ENCODE data around the gene RAB8A. TPM values are rescaled to one million over a fixed set of nuclear protein-coding genes. Genes with fewer than 3 reads are reported as not detected.

The RAB8A gene
- total and polyA plus RNA-seq, 3 experiments from 2014 or later: 86.3 to 298 (median 268) TPM

GRCh38 chr19:16069813-16070365 is 41.8 kb upstream of the RAB8A start:
- Mint-ChIP-seq H3K27me3 (peaks cover 0 to 1% of the 10 kb centered on the region in 2 donors), H3K36me3 (no peaks in the 10 kb centered on the region), H3K27ac (no peak overlapping the region), H3K4me3 (peak overlapping the region in 3 of 7 donors; percentile 45 to 74 (median 73)), H3K4me1 (peaks cover 17 to 32% (median 23%) of the 10 kb centered on the region in 3 donors), H3K9me3 (no peaks in the 10 kb centered on the region)
- Histone ChIP-seq H3K27ac (ENCODE audit: low read depth, low read length) (peak overlapping the region; percentile 86), H3K36me3 (ENCODE audit: insufficient read depth, low read length) (no peaks in the 10 kb centered on the region), H3K27me3 (ENCODE audit: insufficient read depth, low read length, poor library complexity, severe bottlenecking) (no peaks in the 10 kb centered on the region), H3K9me3 (ENCODE audit: low read length) (no peaks in the 10 kb centered on the region), H3K4me1 (ENCODE audit: insufficient read depth, low read length) (peaks cover 62% of the 10 kb centered on the region), H3K4me3 (ENCODE audit: low read length) (peak overlapping the region; percentile 60)
- DNase-seq: peak in 1 of 5 donors; percentile 46
- ChIA-PET POLR2A (interaction anchor here (0.8 to 1.6 kb wide), 13 partner anchors 9 to 261 kb away, joined by 3 to 16 read pairs (median 6); partner anchors contain the start of genes FAM32A, HSH2D and RAB8A), CTCF (interaction anchor here (0.6 to 9.4 kb wide), 14 partner anchors 7 to 80 kb away, joined by 3 to 71 read pairs (median 5); partner anchors contain the start of gene RAB8A)

GRCh38 chr19:16070366-16070990 is 41.2 kb upstream of the RAB8A start:
- peaks cover 22 to 38% (median 29%) of the 10 kb centered on the region in 3 donors for H3K4me1 Mint-ChIP-seq
- peak overlapping the region in 4 of 7 donors; percentile 45 to 74 (median 70) for H3K4me3 Mint-ChIP-seq
- H3K4me3 ChIP-seq (ENCODE audit: low read length): peak overlapping the region; percentile 60

GRCh38 chr19:16071072-16071691 is 40.5 kb upstream of the RAB8A start:
- no peaks in the 10 kb centered on the region for H3K36me3 ChIP-seq (ENCODE audit: insufficient read depth, low read length)
- no peaks in the 10 kb centered on the region for H3K9me3 Mint-ChIP-seq
- DNase-seq: peak in 1 of 5 donors; percentile 25
- H3K9me3 ChIP-seq (ENCODE audit: low read length): no peaks in the 10 kb centered on the region
- H3K27me3 ChIP-seq (ENCODE audit: insufficient read depth, low read length, poor library complexity, severe bottlenecking): no peaks in the 10 kb centered on the region
- peaks cover 26 to 43% (median 33%) of the 10 kb centered on the region in 3 donors for H3K4me1 Mint-ChIP-seq
- H3K4me3 Mint-ChIP-seq: peak overlapping the region in 2 of 7 donors; percentile 68 to 74
- H3K4me3 ChIP-seq (ENCODE audit: low read length): no peak overlapping the region
- ChIA-PET POLR2A (interaction anchor here (0.7 to 1.6 kb wide), 16 partner anchors 7 to 260 kb away, joined by 3 to 16 read pairs (median 4); partner anchors contain the start of genes FAM32A, HSH2D and RAB8A), CTCF (interaction anchor here (0.8 to 9.4 kb wide), 16 partner anchors 8 to 311 kb away, joined by 3 to 71 read pairs (median 4); partner anchors contain the start of gene RAB8A)
- peaks cover 0 to 1% of the 10 kb centered on the region in 2 donors for H3K27me3 Mint-ChIP-seq
- peaks cover 72% of the 10 kb centered on the region for H3K4me1 ChIP-seq (ENCODE audit: insufficient read depth, low read length)
- no peaks in the 10 kb centered on the region for H3K36me3 Mint-ChIP-seq
- peak overlapping the region in 3 of 8 donors; percentile 17 to 98 (median 87) for H3K27ac Mint-ChIP-seq
- H3K27ac ChIP-seq (ENCODE audit: low read depth, low read length): peak overlapping the region; percentile 86

More at GRCh38 chr19:16070366-16070990, 41.2 kb upstream of the RAB8A start:
- ChIA-PET POLR2A (interaction anchor here (0.7 to 1.6 kb wide), 17 partner anchors 8 to 260 kb away, joined by 3 to 16 read pairs (median 4); partner anchors contain the start of genes FAM32A, HSH2D and RAB8A), CTCF (interaction anchor here (0.6 to 9.4 kb wide), 17 partner anchors 8 to 312 kb away, joined by 3 to 71 read pairs (median 4); partner anchors contain the start of gene RAB8A)
- no peaks in the 10 kb centered on the region for H3K36me3 ChIP-seq (ENCODE audit: insufficient read depth, low read length)
- Mint-ChIP-seq H3K27me3 (peaks cover 0 to 1% of the 10 kb centered on the region in 2 donors), H3K27ac (no peak overlapping the region), H3K9me3 (no peaks in the 10 kb centered on the region), H3K36me3 (no peaks in the 10 kb centered on the region)
- H3K9me3 ChIP-seq (ENCODE audit: low read length): no peaks in the 10 kb centered on the region
- no peaks in the 10 kb centered on the region for H3K27me3 ChIP-seq (ENCODE audit: insufficient read depth, low read length, poor library complexity, severe bottlenecking)
- peak; percentile 76 to 95 (median 88) for DNase-seq
- H3K4me1 ChIP-seq (ENCODE audit: insufficient read depth, low read length): peaks cover 67% of the 10 kb centered on the region
- H3K27ac ChIP-seq (ENCODE audit: low read depth, low read length): peak overlapping the region; percentile 86

GRCh38 chr19:16073481-16073880 is 38.2 kb upstream of the RAB8A start:
- Mint-ChIP-seq H3K4me3 (peak overlapping the region in 1 of 7 donors; percentile 88), H3K27ac (peak overlapping the region in 7 of 8 donors; percentile 48 to 98 (median 90)), H3K27me3 (peaks cover 0 to 1% of the 10 kb centered on the region in 2 donors), H3K36me3 (peaks cover 0 to 3% (median 0%) of the 10 kb centered on the region in 3 donors), H3K9me3 (no peaks in the 10 kb centered on the region), H3K4me1 (peaks cover 34 to 50% (median 36%) of the 10 kb centered on the region in 3 donors)
- ChIA-PET CTCF (interaction anchor here (3.6 to 9.4 kb wide), 2 partner anchors 11 to 12 kb away, joined by 14 to 71 read pairs; no protein-coding TSS in a partner anchor), POLR2A (interaction anchor here (0.6 kb wide), 1 partner anchor 24 kb away, joined by 12 read pairs; no protein-coding TSS in a partner anchor)
- no peaks in the 10 kb centered on the region for H3K27me3 ChIP-seq (ENCODE audit: insufficient read depth, low read length, poor library complexity, severe bottlenecking)
- H3K9me3 ChIP-seq (ENCODE audit: low read length): no peaks in the 10 kb centered on the region
- H3K4me1 ChIP-seq (ENCODE audit: insufficient read depth, low read length): peaks cover 73% of the 10 kb centered on the region
- no peak overlapping the region for H3K27ac ChIP-seq (ENCODE audit: low read depth, low read length)
- H3K4me3 ChIP-seq (ENCODE audit: low read length): no peak overlapping the region
- no peaks in the 10 kb centered on the region for H3K36me3 ChIP-seq (ENCODE audit: insufficient read depth, low read length)
- DNase-seq: no peak

- CTCF ChIA-PET: interaction anchor here (2.7 to 9.4 kb wide), 3 partner anchors 11 to 37 kb away, joined by 9 to 71 read pairs (median 14); partner anchors contain the start of gene RAB8A
- peak overlapping the region in 5 of 7 donors; percentile 4 to 88 (median 59) for H3K4me3 Mint-ChIP-seq
These were observed 37.7 kb upstream of the RAB8A start for GRCh38 chr19:16073988-16074387.

GRCh38 chr19:16074488-16075365 is 37.0 kb upstream of the RAB8A start:
- H3K4me3 Mint-ChIP-seq: peak overlapping the region; percentile 77 to 95 (median 88)
- H3K4me1 Mint-ChIP-seq: peaks cover 44 to 62% (median 49%) of the 10 kb centered on the region in 3 donors
- DNase-seq: no peak
- peaks cover 0 to 3% (median 0%) of the 10 kb centered on the region in 3 donors for H3K36me3 Mint-ChIP-seq
- H3K27me3 Mint-ChIP-seq: peaks cover 0 to 1% of the 10 kb centered on the region in 2 donors
- H3K27ac Mint-ChIP-seq: peak overlapping the region; percentile 84 to 98 (median 92)
- Histone ChIP-seq H3K4me1 (ENCODE audit: insufficient read depth, low read length) (peaks cover 74% of the 10 kb centered on the region), H3K9me3 (ENCODE audit: low read length) (no peaks in the 10 kb centered on the region), H3K27me3 (ENCODE audit: insufficient read depth, low read length, poor library complexity, severe bottlenecking) (no peaks in the 10 kb centered on the region), H3K36me3 (ENCODE audit: insufficient read depth, low read length) (no peaks in the 10 kb centered on the region), H3K27ac (ENCODE audit: low read depth, low read length) (peak overlapping the region; percentile 83), H3K4me3 (ENCODE audit: low read length) (no peak overlapping the region)
- CTCF ChIA-PET: interaction anchor here (1.1 to 9.4 kb wide), 6 partner anchors 8 to 111 kb away, joined by 3 to 71 read pairs (median 8); partner anchors contain the start of genes FAM32A, HSH2D and RAB8A
- no peaks in the 10 kb centered on the region for H3K9me3 Mint-ChIP-seq
- POLR2A ChIA-PET: interaction anchor here (0.5 to 1.2 kb wide), 2 partner anchors 8 to 10 kb away, joined by 3 to 4 read pairs; no protein-coding TSS in a partner anchor

More at GRCh38 chr19:16073988-16074387, 37.7 kb upstream of the RAB8A start:
- Mint-ChIP-seq H3K4me1 (peaks cover 39 to 55% (median 42%) of the 10 kb centered on the region in 3 donors), H3K27ac (peak overlapping the region; percentile 84 to 98 (median 92)), H3K36me3 (peaks cover 0 to 3% (median 0%) of the 10 kb centered on the region in 3 donors), H3K27me3 (peaks cover 0 to 1% of the 10 kb centered on the region in 2 donors), H3K9me3 (no peaks in the 10 kb centered on the region)
- H3K9me3 ChIP-seq (ENCODE audit: low read length): no peaks in the 10 kb centered on the region
- H3K4me1 ChIP-seq (ENCODE audit: insufficient read depth, low read length): peaks cover 74% of the 10 kb centered on the region
- no peak overlapping the region for H3K4me3 ChIP-seq (ENCODE audit: low read length)
- POLR2A ChIA-PET: interaction anchor here (0.5 to 0.6 kb wide), 2 partner anchors 9 to 23 kb away, joined by 4 to 12 read pairs; no protein-coding TSS in a partner anchor
- no peaks in the 10 kb centered on the region for H3K36me3 ChIP-seq (ENCODE audit: insufficient read depth, low read length)
- no peak overlapping the region for H3K27ac ChIP-seq (ENCODE audit: low read depth, low read length)
- DNase-seq: peak in 1 of 5 donors; percentile 57
- H3K27me3 ChIP-seq (ENCODE audit: insufficient read depth, low read length, poor library complexity, severe bottlenecking): no peaks in the 10 kb centered on the region
